Activated CD4-positive, CD25-positive, alpha-beta regulatory T cell (primary cell): ENCODE measurements around the gene KREMEN1.

Experiments
- DNase-seq, 4 experiments: peaks; one replicate each; lab custom pipeline; 2025; lab: John Stamatoyannopoulos, UW

KREMEN1 gene

GRCh38 chr22:29130476-29130875 is 57.6 kb downstream of the KREMEN1 start:
- DNase-seq: no peak

- DNase-seq: no peak
Observed at GRCh38 chr22:29133603-29134133, 60.8 kb downstream of the KREMEN1 start.

GRCh38 chr22:29134448-29134847 is 61.6 kb downstream of the KREMEN1 start:
- no peak for DNase-seq

GRCh38 chr22:29136782-29137700 is 64.2 kb downstream of the KREMEN1 start:
- no peak for DNase-seq

GRCh38 chr22:29138556-29139305 is 65.9 kb downstream of the KREMEN1 start:
- DNase-seq: no peak

- DNase-seq: no peak
Observed at GRCh38 chr22:29139965-29140782, 67.3 kb downstream of the KREMEN1 start.

- DNase-seq: no peak
Observed at GRCh38 chr22:29141078-29141688, 68.3 kb downstream of the KREMEN1 start.

- no peak for DNase-seq
Observed at GRCh38 chr22:29142116-29142515, 69.3 kb downstream of the KREMEN1 start.

- no peak for DNase-seq
Observed at GRCh38 chr22:29143941-29144785, 71.3 kb downstream of the KREMEN1 start.

- no peak for DNase-seq
Observed at GRCh38 chr22:29144786-29145160, 71.9 kb downstream of the KREMEN1 start.

- DNase-seq: no peak
Observed at GRCh38 chr22:29145321-29146072, 72.7 kb downstream of the KREMEN1 start.

GRCh38 chr22:29146091-29146560 is 73.3 kb downstream of the KREMEN1 start:
- no peak for DNase-seq

- DNase-seq: no peak
Observed at GRCh38 chr22:29146771-29147170, 73.9 kb downstream of the KREMEN1 start.

- DNase-seq: no peak
Observed at GRCh38 chr22:29147331-29147899, 74.6 kb downstream of the KREMEN1 start.

GRCh38 chr22:29148036-29148435 is 75.2 kb downstream of the KREMEN1 start:
- no peak for DNase-seq

GRCh38 chr22:29148826-29149225 is 76.0 kb downstream of the KREMEN1 start:
- no peak for DNase-seq

GRCh38 chr22:29149841-29150555 is 77.2 kb downstream of the KREMEN1 start:
- DNase-seq: no peak

GRCh38 chr22:29150701-29151100 is 77.9 kb downstream of the KREMEN1 start:
- no peak for DNase-seq

GRCh38 chr22:29151316-29151715 is 78.5 kb downstream of the KREMEN1 start:
- DNase-seq: no peak
